ENCODE data around the gene CCL7. TPM values are rescaled to one million over a fixed set of nuclear protein-coding genes. Genes with fewer than 3 reads are reported as not detected.

The CCL7 gene
- total RNA-seq, 2 donors from 2014 or later, result not detected

DNA sequence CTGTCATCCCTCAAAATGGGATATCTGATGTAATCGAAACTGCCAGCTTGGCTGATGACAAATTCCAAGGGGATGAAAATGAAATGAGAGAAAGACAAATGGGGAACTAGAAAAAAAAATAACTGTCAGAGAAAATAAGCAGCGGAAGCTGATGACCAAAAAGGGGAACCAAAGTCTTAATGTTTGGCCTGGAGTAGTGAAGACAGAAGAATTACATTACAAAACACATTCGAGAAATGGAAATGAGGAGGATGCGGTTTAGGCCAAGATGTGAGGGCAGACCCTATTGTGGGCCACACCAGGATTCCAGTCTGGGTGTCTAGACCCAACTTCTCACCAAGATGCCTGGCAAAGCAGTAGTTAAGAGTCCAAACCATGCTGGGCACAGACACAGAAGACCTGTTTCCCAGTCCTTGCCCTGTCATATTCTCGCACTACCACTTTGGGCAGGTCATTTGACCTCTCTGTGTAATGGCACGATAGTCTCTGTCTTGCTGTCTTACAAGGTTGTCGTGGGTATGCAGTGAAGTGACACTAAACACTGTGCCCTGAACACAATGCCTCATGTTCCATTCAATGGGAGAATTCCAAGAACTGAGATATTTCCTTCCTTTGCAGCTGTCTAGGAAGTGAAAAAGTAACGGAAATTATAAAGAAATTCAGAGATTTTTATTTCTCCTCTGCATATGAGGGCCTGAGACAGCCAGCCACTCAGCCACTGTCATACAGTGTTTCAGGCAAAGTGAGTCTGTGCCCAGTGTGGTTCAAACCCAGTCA, 27.2 kb upstream of the CCL7 start:
- TF ChIP-seq, protein P1, sequence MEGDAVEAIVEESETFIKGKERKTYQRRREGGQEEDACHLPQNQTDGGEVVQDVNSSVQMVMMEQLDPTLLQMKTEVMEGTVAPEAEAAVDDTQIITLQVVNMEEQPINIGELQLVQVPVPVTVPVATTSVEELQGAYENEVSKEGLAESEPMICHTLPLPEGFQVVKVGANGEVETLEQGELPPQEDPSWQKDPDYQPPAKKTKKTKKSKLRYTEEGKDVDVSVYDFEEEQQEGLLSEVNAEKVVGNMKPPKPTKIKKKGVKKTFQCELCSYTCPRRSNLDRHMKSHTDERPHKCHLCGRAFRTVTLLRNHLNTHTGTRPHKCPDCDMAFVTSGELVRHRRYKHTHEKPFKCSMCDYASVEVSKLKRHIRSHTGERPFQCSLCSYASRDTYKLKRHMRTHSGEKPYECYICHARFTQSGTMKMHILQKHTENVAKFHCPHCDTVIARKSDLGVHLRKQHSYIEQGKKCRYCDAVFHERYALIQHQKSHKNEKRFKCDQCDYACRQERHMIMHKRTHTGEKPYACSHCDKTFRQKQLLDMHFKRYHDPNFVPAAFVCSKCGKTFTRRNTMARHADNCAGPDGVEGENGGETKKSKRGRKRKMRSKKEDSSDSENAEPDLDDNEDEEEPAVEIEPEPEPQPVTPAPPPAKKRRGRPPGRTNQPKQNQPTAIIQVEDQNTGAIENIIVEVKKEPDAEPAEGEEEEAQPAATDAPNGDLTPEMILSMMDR (conservative IDR thresholded peaks at IDR 0.05), result no peak
- Histone ChIP-seq H3K27ac (ENCODE audit: low read depth, low read length) (no peak overlapping the region), H3K4me3 (ENCODE audit: low read length) (no peak overlapping the region), H3K9ac (ENCODE audit: extremely low read depth, low read length, poor library complexity, severe bottlenecking) (no peak overlapping the region), H3K27me3 (ENCODE audit: control insufficient read depth, insufficient read depth, low read length, poor library complexity, severe bottlenecking) (no peaks in the 10 kb centered on the region), H3K4me1 (ENCODE audit: control insufficient read depth, insufficient read depth, low read length) (peaks cover 13% of the 10 kb centered on the region), H3K9me3 (ENCODE audit: control insufficient read depth, low read length) (no peaks in the 10 kb centered on the region), H3K36me3 (ENCODE audit: control insufficient read depth, insufficient read depth, low read length) (no peaks in the 10 kb centered on the region)
- peaks cover 2% of the 10 kb centered on the region for H3K27me3 Mint-ChIP-seq (ENCODE audit: insufficient read depth)
- no peaks in the 10 kb centered on the region for H3K36me3 Mint-ChIP-seq (ENCODE audit: low read depth)
- no peaks in the 10 kb centered on the region for H3K9me3 Mint-ChIP-seq
- no peak overlapping the region for H3K4me3 Mint-ChIP-seq
- H3K4me1 Mint-ChIP-seq, result peaks cover 18% of the 10 kb centered on the region
- no peak for DNase-seq
- 95 to 96% methylated on average over 7 to 8 of the region's 8 CpGs for WGBS, 2 experiments (ENCODE audit: insufficient coverage in 1 of 2, insufficient read length in 1 of 2)
- H3K27ac Mint-ChIP-seq, result no peak overlapping the region

DNA sequence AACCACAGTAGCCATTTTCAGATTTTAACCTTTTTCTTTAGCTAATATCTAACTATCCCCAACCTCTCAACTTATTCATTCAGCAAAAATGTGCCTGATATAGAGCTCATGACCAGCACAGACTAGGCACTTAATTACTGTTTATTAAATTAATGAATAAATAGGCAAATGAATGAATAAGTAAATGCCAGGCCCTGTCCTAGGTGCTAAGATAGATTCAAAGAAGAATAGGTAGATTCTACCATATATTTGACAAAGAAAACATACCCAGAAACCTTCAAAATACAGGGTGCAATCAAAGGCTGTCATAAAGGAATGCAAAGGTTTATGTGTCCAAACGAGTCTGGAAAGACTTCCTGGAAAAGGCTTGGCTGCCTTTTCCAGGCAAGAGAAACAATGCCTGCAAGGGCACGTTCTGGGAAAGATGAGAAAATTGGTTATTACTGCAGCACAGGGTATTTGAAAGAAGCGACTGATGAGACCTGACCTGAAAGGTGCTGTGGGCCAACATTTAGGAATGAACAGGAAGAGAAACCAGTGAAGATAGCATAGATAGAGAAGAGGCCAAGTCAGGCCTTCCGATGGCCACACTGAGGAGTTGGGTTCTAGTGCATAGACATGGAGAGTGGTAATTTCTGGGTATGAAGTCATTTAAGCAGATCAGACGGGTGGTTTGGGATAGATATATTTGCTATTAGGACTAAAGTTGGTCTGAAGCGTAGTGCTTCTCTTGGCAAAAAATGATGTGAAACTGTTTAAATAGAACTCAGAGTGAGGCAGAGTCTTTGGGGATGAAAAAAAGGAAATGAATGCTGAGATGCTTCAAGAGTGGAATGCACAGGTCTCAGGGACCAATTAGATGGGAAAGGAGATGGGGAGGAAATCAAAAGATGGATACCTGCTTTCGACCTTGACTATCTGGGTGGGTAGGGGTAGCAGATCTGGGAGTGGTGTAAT, 26.4 kb upstream of the CCL7 start:
- no peaks in the 10 kb centered on the region for H3K9me3 Mint-ChIP-seq
- H3K36me3 Mint-ChIP-seq (ENCODE audit: low read depth), result no peaks in the 10 kb centered on the region
- H3K9ac ChIP-seq (ENCODE audit: extremely low read depth, low read length, poor library complexity, severe bottlenecking), result no peak overlapping the region
- peaks cover 13% of the 10 kb centered on the region for H3K4me1 ChIP-seq (ENCODE audit: control insufficient read depth, insufficient read depth, low read length)
- TF ChIP-seq, protein P1 (conservative IDR thresholded peaks at IDR 0.05), result no peak
- no peaks in the 10 kb centered on the region for H3K27me3 ChIP-seq (ENCODE audit: control insufficient read depth, insufficient read depth, low read length, poor library complexity, severe bottlenecking)
- H3K27me3 Mint-ChIP-seq (ENCODE audit: insufficient read depth), result peaks cover 2% of the 10 kb centered on the region
- no peak overlapping the region for H3K27ac ChIP-seq (ENCODE audit: low read depth, low read length)
- no peak overlapping the region for H3K4me3 Mint-ChIP-seq
- no peak overlapping the region for H3K27ac Mint-ChIP-seq
- peaks cover 15% of the 10 kb centered on the region for H3K4me1 Mint-ChIP-seq
- H3K9me3 ChIP-seq (ENCODE audit: control insufficient read depth, low read length), result no peaks in the 10 kb centered on the region
- no peaks in the 10 kb centered on the region for H3K36me3 ChIP-seq (ENCODE audit: control insufficient read depth, insufficient read depth, low read length)
- WGBS, 2 experiments (ENCODE audit: insufficient coverage in 1 of 2, insufficient read length in 1 of 2), result 94 to 97% methylated on average over 7 of the region's 7 CpGs
- no peak for DNase-seq
- H3K4me3 ChIP-seq (ENCODE audit: low read length), result no peak overlapping the region

DNA sequence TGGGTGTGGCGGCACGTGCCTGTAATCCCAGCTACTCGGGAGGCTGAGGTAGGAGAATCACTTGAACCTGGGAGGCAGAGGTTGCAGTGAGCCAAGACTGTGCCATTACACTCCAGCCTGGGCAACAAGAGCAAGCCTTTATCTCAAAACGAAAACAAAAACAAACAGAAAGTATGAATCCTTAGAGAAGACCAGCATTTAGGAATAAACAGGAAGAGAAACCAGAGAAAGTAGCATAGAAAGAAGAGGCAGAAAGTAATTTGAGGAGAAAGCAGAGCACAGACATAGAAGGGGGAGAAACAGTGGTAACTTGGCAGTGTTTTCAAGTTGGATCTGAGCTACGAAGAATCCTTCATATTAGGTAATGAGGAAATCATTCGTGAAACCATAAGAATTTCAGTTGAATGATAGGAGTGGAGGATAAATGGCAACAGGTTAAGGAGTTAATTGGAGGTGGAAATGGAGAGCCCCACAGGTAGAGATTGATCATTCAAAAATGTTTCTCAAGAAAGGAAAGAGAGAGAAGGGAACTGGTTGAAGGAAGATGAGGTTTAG, 24.6 kb upstream of the CCL7 start:
- Histone ChIP-seq H3K4me3 (ENCODE audit: low read length) (no peak overlapping the region), H3K4me1 (ENCODE audit: control insufficient read depth, insufficient read depth, low read length) (peaks cover 7% of the 10 kb centered on the region), H3K9ac (ENCODE audit: extremely low read depth, low read length, poor library complexity, severe bottlenecking) (no peak overlapping the region), H3K9me3 (ENCODE audit: control insufficient read depth, low read length) (no peaks in the 10 kb centered on the region), H3K27ac (ENCODE audit: low read depth, low read length) (no peak overlapping the region), H3K36me3 (ENCODE audit: control insufficient read depth, insufficient read depth, low read length) (no peaks in the 10 kb centered on the region), H3K27me3 (ENCODE audit: control insufficient read depth, insufficient read depth, low read length, poor library complexity, severe bottlenecking) (no peaks in the 10 kb centered on the region)
- no peak overlapping the region for H3K27ac Mint-ChIP-seq
- H3K4me3 Mint-ChIP-seq, result no peak overlapping the region
- 81 to 94% methylated on average over 5 to 6 of the region's 6 CpGs for WGBS, 2 experiments (ENCODE audit: insufficient coverage in 1 of 2, insufficient read length in 1 of 2)
- peaks cover 10% of the 10 kb centered on the region for H3K4me1 Mint-ChIP-seq
- H3K36me3 Mint-ChIP-seq (ENCODE audit: low read depth), result no peaks in the 10 kb centered on the region
- no peaks in the 10 kb centered on the region for H3K9me3 Mint-ChIP-seq
- TF ChIP-seq, protein P1 (conservative IDR thresholded peaks at IDR 0.05), result no peak
- H3K27me3 Mint-ChIP-seq (ENCODE audit: insufficient read depth), result peaks cover 2% of the 10 kb centered on the region
- DNase-seq, result no peak

All from endodermal cell (in vitro differentiated cells).